ENCODE measurements around the gene SNAPC2. TPM values are rescaled to one million over a fixed set of nuclear protein-coding genes. Genes with fewer than 3 reads are reported as not detected.

Gene SNAPC2
- total and polyA plus RNA-seq, 2 experiments from 2014 or later, result 22.5 to 42.1 TPM

DNA sequence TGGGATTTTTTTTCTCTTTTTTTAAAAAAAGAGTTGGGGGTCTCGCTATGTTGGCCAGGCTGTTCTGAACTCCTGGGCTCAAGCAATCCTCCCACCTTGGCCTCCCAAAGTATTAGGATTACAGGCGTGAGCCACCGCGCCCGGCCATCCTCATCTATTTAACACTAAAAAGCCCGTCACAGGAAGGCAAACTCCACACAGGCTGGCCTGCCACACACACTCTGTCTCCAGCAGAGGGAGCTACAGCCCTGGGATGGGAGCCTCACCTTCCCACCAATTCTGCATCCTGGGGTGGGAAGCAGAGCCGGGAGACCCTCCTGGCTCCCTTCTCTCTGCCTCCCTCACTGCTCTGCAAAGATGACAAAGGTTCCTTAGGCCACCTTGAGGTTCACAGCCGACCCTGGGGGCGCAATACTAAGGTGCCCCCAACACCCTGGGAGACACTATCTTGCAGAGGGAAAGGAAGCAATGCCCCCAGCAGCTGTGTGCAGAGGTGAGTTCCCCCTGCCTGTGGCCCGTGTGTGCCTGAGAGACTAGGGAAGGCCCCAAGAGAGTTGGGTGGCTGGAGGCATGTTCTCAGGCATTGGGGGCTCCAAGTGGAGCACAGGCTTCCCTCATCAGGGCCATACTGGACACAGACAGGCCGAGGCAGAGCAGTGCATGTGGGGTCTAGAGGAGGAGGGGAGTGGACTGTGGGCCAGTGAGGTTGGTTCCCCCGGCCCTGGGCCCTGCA is 50.7 kb downstream of the SNAPC2 start:
- Histone ChIP-seq H3K27me3 (no peaks in the 10 kb centered on the region), H3K4me1 (ENCODE audit: low read depth) (no peaks in the 10 kb centered on the region), H3K4me3 (no peak overlapping the region), H3K36me3 (peaks cover 31% of the 10 kb centered on the region), H3K9me3 (ENCODE audit: low read depth) (no peaks in the 10 kb centered on the region), H3K27ac (peak overlapping the region; percentile 17)
- peak; percentile 86 for TF ChIP-seq CTCF (IDR thresholded peaks at IDR 0.05; ENCODE audit: low read depth, low read length)
- peak; percentile 59 to 71 for DNase-seq (ENCODE audit: low read depth in 1 of 2, low spot score in 1 of 2)

DNA sequence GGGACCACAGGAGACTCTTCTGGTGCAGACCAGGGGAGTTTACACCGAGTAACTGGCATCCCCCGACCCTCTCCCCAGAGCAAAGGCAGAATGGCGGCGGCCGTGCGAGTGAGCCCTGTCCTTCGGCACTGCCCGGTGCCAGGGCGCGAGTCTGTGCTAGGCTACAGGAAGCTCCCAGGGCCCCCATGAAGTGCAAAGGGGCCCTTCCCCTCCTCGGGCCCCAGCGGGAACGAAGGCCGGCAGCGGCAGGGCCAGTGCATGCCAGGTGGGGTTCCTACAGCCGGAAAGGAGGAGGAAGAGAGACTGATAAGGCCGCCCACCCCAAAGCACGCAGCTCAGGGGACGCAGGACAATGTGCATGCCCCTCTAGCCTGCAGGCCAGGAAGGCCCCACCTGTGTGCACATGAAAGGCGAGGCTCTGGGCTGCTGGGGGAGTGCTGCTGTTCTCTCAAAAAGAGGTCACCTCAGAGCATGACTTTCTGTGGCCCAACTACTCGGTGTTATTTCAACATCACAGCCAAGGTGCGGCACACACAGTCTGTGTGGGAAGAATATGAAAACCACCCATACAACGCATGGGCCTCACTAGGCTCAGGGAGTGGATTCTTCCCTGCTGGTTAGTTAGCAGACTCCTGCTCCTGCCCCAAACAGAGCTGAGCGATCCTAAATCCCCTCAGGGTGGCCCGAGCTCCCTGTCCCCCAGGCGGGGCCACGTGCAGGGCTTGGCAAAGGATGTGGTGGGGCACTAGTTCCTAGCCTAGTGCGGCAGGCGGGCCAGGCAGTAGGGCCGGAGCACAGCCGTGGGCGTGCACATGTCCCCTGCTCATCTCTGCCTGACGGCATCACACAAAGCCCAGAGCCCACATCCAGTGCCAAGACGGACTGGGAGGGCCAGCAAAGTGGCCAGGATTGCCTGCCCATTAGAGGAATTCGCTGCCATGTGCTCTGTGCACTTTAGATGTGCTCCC is 51.7 kb downstream of the SNAPC2 start:
- Histone ChIP-seq H3K9me3 (ENCODE audit: low read depth) (no peaks in the 10 kb centered on the region), H3K4me3 (no peak overlapping the region), H3K4me1 (ENCODE audit: low read depth) (no peaks in the 10 kb centered on the region), H3K27ac (peak overlapping the region; percentile 17), H3K36me3 (peaks cover 25% of the 10 kb centered on the region), H3K27me3 (no peaks in the 10 kb centered on the region)
- DNase-seq (ENCODE audit: low read depth in 1 of 2, low spot score in 1 of 2), result no peak
- no peak for TF ChIP-seq CTCF (IDR thresholded peaks at IDR 0.05; ENCODE audit: low read depth, low read length)

Other genes with a start within 250 kb of the SNAPC2 start
- not detected in 2 replicates for gene MCEMP1, start 243.2 kb upstream of the SNAPC2 start, total RNA-seq
- gene MCEMP1, start 243.2 kb upstream of the SNAPC2 start, polyA plus RNA-seq, result not detected in 2 replicates
- 95.9 and 96.2 TPM in 2 replicates for gene TRAPPC5, start 239.5 kb upstream of the SNAPC2 start, total RNA-seq
- 111 and 120 TPM in 2 replicates for gene TRAPPC5, start 239.5 kb upstream of the SNAPC2 start, polyA plus RNA-seq
- gene FCER2, start 218.2 kb upstream of the SNAPC2 start, total RNA-seq, result not detected in 2 replicates
- gene FCER2, start 218.2 kb upstream of the SNAPC2 start, polyA plus RNA-seq, result 0.39 TPM in 1 of 2 replicates, not detected in the other
- gene CLEC4G, start 188.2 kb upstream of the SNAPC2 start, total RNA-seq, result not detected in 2 replicates
- not detected in 2 replicates for gene CLEC4G, start 188.2 kb upstream of the SNAPC2 start, polyA plus RNA-seq
- gene CD209, start 172.8 kb upstream of the SNAPC2 start, total RNA-seq, result not detected in 2 replicates
- not detected in 2 replicates for gene CD209, start 172.8 kb upstream of the SNAPC2 start, polyA plus RNA-seq
- 0.54 TPM in 1 of 2 replicates, not detected in the other for gene CLEC4M, start 157.1 kb upstream of the SNAPC2 start, total RNA-seq
- 0.48 TPM in 1 of 2 replicates, not detected in the other for gene CLEC4M, start 157.1 kb upstream of the SNAPC2 start, polyA plus RNA-seq
- gene EVI5L, start 90.1 kb upstream of the SNAPC2 start, total RNA-seq, result 41.9 and 48.6 TPM in 2 replicates
- 28.7 and 29.1 TPM in 2 replicates for gene EVI5L, start 90.1 kb upstream of the SNAPC2 start, polyA plus RNA-seq
- gene PRR36, start 45.9 kb upstream of the SNAPC2 start, total RNA-seq, result 2.0 and 6.1 TPM in 2 replicates
- 6.2 and 10.3 TPM in 2 replicates for gene PRR36, start 45.9 kb upstream of the SNAPC2 start, polyA plus RNA-seq
- gene LRRC8E, start 31.8 kb upstream of the SNAPC2 start, total RNA-seq, result 2.4 and 3.5 TPM in 2 replicates
- 1.3 TPM in 1 of 2 replicates, not detected in the other for gene LRRC8E, start 31.8 kb upstream of the SNAPC2 start, polyA plus RNA-seq
- 23.5 and 24.1 TPM in 2 replicates for gene MAP2K7, start 16.5 kb upstream of the SNAPC2 start, total RNA-seq
- 12.4 and 18.6 TPM in 2 replicates for gene MAP2K7, start 16.5 kb upstream of the SNAPC2 start, polyA plus RNA-seq
- gene TGFBR3L, start 5.5 kb upstream of the SNAPC2 start, total RNA-seq, result 0.46 and 3.2 TPM in 2 replicates
- gene TGFBR3L, start 5.5 kb upstream of the SNAPC2 start, polyA plus RNA-seq, result 2.6 and 11.8 TPM in 2 replicates
- gene CTXN1, start 5.8 kb downstream of the SNAPC2 start, total RNA-seq, result 22.8 and 60.1 TPM in 2 replicates
- 18.1 and 48.5 TPM in 2 replicates for gene CTXN1, start 5.8 kb downstream of the SNAPC2 start, polyA plus RNA-seq
- gene TIMM44, start 23.3 kb downstream of the SNAPC2 start, total RNA-seq, result 77.9 and 92.4 TPM in 2 replicates
- gene TIMM44, start 23.3 kb downstream of the SNAPC2 start, polyA plus RNA-seq, result 52.0 and 52.5 TPM in 2 replicates
- 62.2 and 66.5 TPM in 2 replicates for gene ELAVL1, start 85.3 kb downstream of the SNAPC2 start, total RNA-seq
- 104 and 137 TPM in 2 replicates for gene ELAVL1, start 85.3 kb downstream of the SNAPC2 start, polyA plus RNA-seq
- gene CCL25, start 132.4 kb downstream of the SNAPC2 start, total RNA-seq, result not detected in 2 replicates
- not detected in 2 replicates for gene CCL25, start 132.4 kb downstream of the SNAPC2 start, polyA plus RNA-seq
- 6.6 and 15.1 TPM in 2 replicates for gene FBN3, start 229.3 kb downstream of the SNAPC2 start, total RNA-seq
- 5.6 and 6.2 TPM in 2 replicates for gene FBN3, start 229.3 kb downstream of the SNAPC2 start, polyA plus RNA-seq